ENCODE measurements around the gene AHSG. TPM values are rescaled to one million over a fixed set of nuclear protein-coding genes. Genes with fewer than 3 reads are reported as not detected.

Gene AHSG
- total RNA-seq, 1 experiment from 2014 or later, result not detected

GRCh38 chr3:186626254-186626847 lies 13.5 kb downstream of the AHSG start:
- Mint-ChIP-seq H3K36me3 (ENCODE audit: insufficient read depth, unreplicated experiment) (no peaks in the 10 kb centered on the region), H3K4me1 (ENCODE audit: insufficient read depth, unreplicated experiment) (no peaks in the 10 kb centered on the region), H3K27ac (ENCODE audit: low read depth, unreplicated experiment) (no peak overlapping the region), H3K4me3 (ENCODE audit: unreplicated experiment) (no peak overlapping the region), H3K27me3 (ENCODE audit: insufficient read depth, unreplicated experiment) (no peaks in the 10 kb centered on the region), H3K9me3 (ENCODE audit: unreplicated experiment) (no peaks in the 10 kb centered on the region)
- intact Hi-C loops (cut with micrococcal nuclease), result no loop called here
- DNase-seq (ENCODE audit: unreplicated experiment), result no peak
- TF ChIP-seq CTCF (IDR thresholded peaks at IDR 0.05; ENCODE audit: unreplicated experiment), result no peak
- ChIA-PET POLR2A (interaction anchor here (0.7 kb wide), 2 partner anchors 10 to 39 kb away, joined by 3 read pairs; no protein-coding TSS in a partner anchor), CTCF (interaction anchor here (0.9 to 3.0 kb wide), 5 partner anchors 9 to 197 kb away, joined by 3 to 17 read pairs (median 4); no protein-coding TSS in a partner anchor)
- BruUV-seq (replicated peaks), result no TSS peak

- no peak overlapping the region for H3K4me3 Mint-ChIP-seq (ENCODE audit: unreplicated experiment)
- ChIA-PET POLR2A (interaction anchor here (1.5 kb wide), 1 partner anchor 11 kb away, joined by 4 read pairs; no protein-coding TSS in a partner anchor), CTCF (no interaction called here)
- no peaks in the 10 kb centered on the region for H3K36me3 Mint-ChIP-seq (ENCODE audit: insufficient read depth, unreplicated experiment)
- H3K4me1 Mint-ChIP-seq (ENCODE audit: insufficient read depth, unreplicated experiment), result no peaks in the 10 kb centered on the region
- no peak for DNase-seq (ENCODE audit: unreplicated experiment)
- no peaks in the 10 kb centered on the region for H3K9me3 Mint-ChIP-seq (ENCODE audit: unreplicated experiment)
- intact Hi-C loops (cut with micrococcal nuclease), result no loop called here
- no peaks in the 10 kb centered on the region for H3K27me3 Mint-ChIP-seq (ENCODE audit: insufficient read depth, unreplicated experiment)
- no TSS peak for BruUV-seq (replicated peaks)
- TF ChIP-seq CTCF (IDR thresholded peaks at IDR 0.05; ENCODE audit: unreplicated experiment), result no peak
- H3K27ac Mint-ChIP-seq (ENCODE audit: low read depth, unreplicated experiment), result no peak overlapping the region
Measured at GRCh38 chr3:186627852-186628414, 15.1 kb downstream of the AHSG start.

- Mint-ChIP-seq H3K4me3 (ENCODE audit: unreplicated experiment) (no peak overlapping the region), H3K9me3 (ENCODE audit: unreplicated experiment) (no peaks in the 10 kb centered on the region), H3K4me1 (ENCODE audit: insufficient read depth, unreplicated experiment) (no peaks in the 10 kb centered on the region), H3K27me3 (ENCODE audit: insufficient read depth, unreplicated experiment) (no peaks in the 10 kb centered on the region), H3K27ac (ENCODE audit: low read depth, unreplicated experiment) (no peak overlapping the region), H3K36me3 (ENCODE audit: insufficient read depth, unreplicated experiment) (no peaks in the 10 kb centered on the region)
- BruUV-seq (replicated peaks), result no TSS peak
- intact Hi-C loops (cut with micrococcal nuclease), result no loop called here
- TF ChIP-seq CTCF (IDR thresholded peaks at IDR 0.05; ENCODE audit: unreplicated experiment), result no peak
- CTCF ChIA-PET, result interaction anchor here (0.6 to 3.2 kb wide), 2 partner anchors 12 to 14 kb away, joined by 3 to 18 read pairs; no protein-coding TSS in a partner anchor
- no peak for DNase-seq (ENCODE audit: unreplicated experiment)
- POLR2A ChIA-PET, result interaction anchor here (0.7 to 1.5 kb wide), 2 partner anchors 11 to 109 kb away, joined by 4 read pairs; no protein-coding TSS in a partner anchor
Measured at GRCh38 chr3:186628756-186629155, 15.9 kb downstream of the AHSG start.

GRCh38 chr3:186630950-186631641 lies 18.2 kb downstream of the AHSG start:
- H3K36me3 Mint-ChIP-seq (ENCODE audit: insufficient read depth, unreplicated experiment), result no peaks in the 10 kb centered on the region
- ChIA-PET CTCF (interaction anchor here (0.5 to 3.2 kb wide), 7 partner anchors 8 to 153 kb away, joined by 3 to 18 read pairs (median 3); partner anchors contain the start of gene EIF4A2), POLR2A (interaction anchor here (0.6 to 2.3 kb wide), 4 partner anchors 10 to 153 kb away, joined by 3 to 8 read pairs (median 4); partner anchors contain the start of genes EIF4A2 and FETUB)
- no peak overlapping the region for H3K4me3 Mint-ChIP-seq (ENCODE audit: unreplicated experiment)
- DNase-seq (ENCODE audit: unreplicated experiment), result no peak
- no peaks in the 10 kb centered on the region for H3K27me3 Mint-ChIP-seq (ENCODE audit: insufficient read depth, unreplicated experiment)
- BruUV-seq (replicated peaks), result no TSS peak
- no peak overlapping the region for H3K27ac Mint-ChIP-seq (ENCODE audit: low read depth, unreplicated experiment)
- no peaks in the 10 kb centered on the region for H3K9me3 Mint-ChIP-seq (ENCODE audit: unreplicated experiment)
- H3K4me1 Mint-ChIP-seq (ENCODE audit: insufficient read depth, unreplicated experiment), result no peaks in the 10 kb centered on the region
- intact Hi-C loops (cut with micrococcal nuclease), result no loop called here
- TF ChIP-seq CTCF (IDR thresholded peaks at IDR 0.05; ENCODE audit: unreplicated experiment), result no peak

Data from MCF 10A (cell line).